Activated CD8-positive, alpha-beta memory T cell treated with anti-CD3 and anti-CD28 coated beads, Interleukin-2, amount 50 U/mL, for 4 hours (primary cell): ENCODE data around the gene DSCAM.

Source experiments
- DNase-seq: peaks from one replicate; pipeline ENCODE4 v3.0.0-alpha.2; 2020

The DSCAM gene

DNA sequence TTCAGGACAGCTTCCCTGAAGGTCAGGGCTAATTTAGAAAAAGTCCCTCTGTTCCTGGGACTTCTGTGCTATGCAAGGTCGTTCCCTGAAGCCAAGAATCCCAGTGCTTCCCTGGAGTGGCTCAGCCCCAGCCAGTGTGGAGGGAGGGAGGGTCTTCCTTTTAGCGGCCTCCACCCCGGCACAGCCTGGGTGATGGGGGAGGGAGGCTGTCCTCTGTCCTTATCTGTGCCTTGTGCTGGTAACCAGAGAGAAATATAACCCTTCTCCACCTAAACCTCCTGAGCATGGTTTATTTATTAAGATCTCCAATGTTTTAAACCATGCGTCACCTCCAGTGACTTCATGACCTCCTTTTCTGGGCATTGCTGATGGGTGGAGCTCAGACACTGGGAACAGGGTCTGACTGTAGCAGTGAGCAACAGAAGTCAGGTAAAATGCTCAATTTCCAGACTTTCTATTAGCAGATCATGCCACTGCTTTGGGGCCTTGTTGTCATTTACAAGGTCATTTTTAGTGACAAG lies 157.1 kb downstream of the DSCAM start:
- DNase-seq: no peak

DNA sequence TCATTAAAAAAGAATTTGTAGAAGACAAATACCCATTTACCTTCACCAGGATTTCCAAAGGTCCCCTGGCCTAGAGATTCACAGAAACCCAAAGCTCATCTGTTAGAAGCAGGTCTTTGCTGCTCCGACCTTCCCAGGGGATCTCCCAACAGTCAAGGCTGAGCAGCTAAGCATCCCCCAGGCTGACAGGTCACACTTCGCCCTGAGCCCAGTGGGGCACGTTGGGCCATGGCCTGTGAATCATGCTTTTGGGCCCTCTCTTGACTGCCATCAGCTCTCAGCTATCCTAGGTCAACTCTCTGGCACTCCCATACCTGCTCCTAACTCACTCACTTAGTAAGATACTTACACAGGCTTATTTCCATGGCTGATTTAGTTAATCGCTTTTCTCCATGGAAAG lies 157.7 kb downstream of the DSCAM start:
- no peak for DNase-seq

- no peak for DNase-seq
These were observed 158.7 kb downstream of the DSCAM start for GRCh38 chr21:40688106-40688864.

DNA sequence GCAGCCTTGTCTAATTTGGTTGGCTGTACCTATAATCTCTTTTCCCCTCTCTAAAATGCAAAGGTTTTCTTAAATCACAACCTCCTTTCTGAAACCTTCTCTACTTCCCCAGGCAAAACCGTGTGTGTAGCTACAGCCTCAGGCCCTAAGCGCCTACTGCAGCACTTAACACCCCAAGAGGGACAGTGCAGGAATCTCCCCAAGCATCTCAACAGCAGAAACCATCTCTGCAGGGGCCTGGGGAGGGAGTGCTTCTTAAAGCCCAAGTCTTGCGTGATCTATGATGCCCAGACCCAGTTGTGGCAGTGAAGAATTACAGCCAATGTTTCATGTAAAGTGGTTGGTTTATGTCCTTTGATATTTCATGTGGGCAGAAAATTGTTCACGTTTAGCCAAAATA lies 159.3 kb downstream of the DSCAM start:
- no peak for DNase-seq

DNA sequence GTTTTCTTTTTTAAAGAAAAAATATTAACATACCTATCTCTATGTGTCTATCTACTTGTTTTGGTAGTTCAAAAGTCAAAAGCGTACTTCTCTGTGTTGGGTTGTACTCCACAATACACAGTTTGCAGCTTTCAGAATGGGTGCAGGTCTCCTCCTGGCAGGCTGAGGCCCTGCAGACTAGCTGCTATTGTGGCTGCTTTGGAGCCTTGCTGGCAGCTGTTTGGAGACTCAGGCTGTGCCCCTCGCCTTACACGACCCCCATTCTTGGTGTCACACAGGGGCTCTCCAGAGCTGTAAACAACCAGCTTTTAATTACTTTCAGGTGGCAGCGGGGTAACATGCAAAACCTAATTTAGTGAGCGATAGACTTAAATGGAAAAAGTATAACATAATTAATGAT lies 160.4 kb downstream of the DSCAM start:
- no peak for DNase-seq

DNA sequence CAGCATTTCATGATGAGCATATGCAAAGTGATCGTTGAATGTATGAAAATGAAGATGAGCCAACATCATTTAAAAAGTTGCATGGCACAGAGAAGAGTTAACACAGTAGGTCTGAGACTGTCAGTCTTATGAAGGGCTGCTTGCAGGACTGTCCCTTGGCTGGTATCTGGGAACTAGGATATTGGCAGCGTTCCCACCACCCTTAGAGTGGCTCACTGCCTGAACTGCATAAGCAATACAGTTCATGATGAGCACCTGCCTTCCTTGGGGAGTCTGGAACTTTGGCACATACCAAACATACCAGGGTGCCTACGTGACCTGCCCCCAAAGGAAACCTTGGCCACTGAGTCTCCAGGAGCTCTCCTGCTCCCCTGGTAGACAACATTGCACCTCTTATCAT lies 161.8 kb downstream of the DSCAM start:
- DNase-seq: no peak

DNA sequence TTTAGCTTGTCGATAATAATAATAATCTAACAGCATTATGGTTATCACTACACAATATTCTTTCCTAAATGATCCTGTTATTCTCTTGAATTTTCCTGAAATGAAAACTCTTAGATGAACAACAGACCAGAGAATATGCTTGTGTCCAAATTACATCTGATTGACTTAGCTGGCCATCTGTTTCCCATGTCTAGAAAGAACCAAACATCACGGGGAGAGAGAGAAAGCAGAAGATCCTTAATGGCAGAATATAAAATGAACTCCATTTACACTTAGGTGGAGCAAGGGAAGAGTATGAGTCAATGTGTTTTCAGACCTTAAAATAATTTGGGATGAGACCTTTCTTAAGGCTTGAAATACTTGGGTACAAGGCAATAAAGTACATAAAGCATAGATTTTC lies 162.2 kb downstream of the DSCAM start:
- no peak for DNase-seq

- DNase-seq: no peak
These were observed 163.6 kb downstream of the DSCAM start for GRCh38 chr21:40683349-40683748.

DNA sequence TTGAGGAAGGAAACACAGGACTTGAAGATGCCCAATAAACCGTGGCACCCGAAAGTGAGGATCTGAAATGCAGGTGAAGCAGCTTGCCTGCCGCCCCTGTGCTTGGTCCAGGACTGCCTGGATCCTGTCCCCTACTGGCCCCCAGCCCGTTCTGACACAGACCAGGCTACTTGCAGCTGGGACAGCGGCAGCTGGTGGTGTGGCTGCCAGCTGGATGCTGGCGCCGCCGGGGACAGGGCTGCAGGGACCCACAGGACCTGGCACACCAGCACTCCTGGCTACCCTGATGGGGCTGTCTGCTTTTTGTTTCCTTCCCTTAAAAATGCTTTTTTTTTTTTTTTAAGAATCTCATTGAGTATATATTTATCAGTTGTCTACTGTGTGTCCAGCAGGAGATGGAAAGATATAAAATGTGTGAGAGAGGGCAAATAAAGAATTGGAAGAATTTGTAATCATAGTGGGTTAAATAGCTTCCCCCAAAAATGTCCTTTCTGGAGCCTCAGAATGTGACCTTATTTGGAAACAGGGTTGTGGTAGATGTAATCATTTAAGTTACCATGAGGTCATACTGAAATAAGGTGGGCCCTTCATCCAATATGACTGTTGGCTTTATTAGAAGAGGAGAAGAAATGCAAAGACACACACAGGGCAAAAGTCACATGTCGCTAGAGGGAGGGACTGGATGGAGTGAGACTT lies 165.6 kb downstream of the DSCAM start:
- DNase-seq: no peak

DNA sequence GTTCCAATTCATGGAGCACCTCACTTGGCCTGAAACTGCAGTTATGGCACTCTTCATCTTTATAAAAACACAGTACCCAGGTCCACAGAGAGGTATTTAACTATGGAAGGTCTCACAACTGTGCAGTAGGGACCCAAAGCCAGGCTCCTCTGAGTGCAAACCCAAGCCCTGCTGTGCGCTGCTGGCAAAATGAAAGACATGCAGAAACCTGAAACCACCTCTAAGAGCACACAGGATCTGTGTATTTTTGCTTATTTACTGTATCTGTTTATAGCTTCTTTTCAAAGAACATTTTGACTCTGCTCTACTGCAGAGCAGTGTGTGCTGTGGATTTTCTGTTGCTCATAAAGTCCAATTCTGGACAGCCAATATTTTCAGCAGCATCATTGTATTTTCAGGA lies 166.6 kb downstream of the DSCAM start:
- no peak for DNase-seq

DNA sequence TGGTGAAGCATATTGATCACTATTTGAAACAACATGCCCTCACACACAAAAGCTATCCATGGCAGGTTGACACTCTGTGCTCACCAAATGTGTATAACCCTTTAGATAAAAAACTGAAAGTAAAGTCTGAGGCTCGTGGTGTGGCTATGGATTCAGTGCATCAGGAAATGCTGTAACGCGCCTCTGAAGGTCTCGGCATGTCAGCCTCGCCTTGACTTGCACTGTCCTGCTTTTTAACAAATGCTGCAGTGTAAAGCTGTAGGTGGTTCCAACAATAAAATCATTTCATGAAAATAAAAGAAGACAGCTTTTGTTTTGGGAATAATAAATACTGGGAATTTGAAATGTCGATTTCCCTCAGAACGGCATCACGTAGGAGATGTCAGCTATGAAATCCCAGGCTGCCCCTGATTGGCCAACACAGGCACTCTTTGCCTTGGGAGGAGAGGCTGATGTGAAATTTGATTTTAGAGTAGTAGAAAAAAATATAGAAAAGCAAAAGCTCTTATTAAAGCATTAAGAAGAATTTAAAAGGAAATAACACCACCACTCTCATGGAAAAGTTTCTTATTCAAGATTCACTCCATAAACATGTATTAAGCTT lies 168.2 kb downstream of the DSCAM start:
- DNase-seq: no peak

DNA sequence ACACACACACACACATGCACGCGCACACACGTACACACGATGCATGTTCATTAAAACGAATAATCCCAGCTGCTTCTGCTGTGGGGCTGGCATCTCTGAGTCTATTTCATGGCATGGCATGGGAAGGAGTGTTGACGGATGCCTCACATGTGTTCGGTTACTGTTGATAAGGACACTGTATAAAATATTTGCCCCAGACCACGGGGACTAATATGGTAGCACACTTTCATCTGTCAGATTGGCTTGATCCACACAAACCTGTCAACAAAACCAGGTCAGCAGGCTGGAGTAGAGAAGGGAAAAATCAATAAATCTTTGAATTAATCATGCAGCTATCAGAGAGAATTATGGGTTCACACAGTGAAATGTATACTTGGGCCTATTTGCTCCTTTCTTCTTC lies 171.9 kb downstream of the DSCAM start:
- DNase-seq: no peak

DNA sequence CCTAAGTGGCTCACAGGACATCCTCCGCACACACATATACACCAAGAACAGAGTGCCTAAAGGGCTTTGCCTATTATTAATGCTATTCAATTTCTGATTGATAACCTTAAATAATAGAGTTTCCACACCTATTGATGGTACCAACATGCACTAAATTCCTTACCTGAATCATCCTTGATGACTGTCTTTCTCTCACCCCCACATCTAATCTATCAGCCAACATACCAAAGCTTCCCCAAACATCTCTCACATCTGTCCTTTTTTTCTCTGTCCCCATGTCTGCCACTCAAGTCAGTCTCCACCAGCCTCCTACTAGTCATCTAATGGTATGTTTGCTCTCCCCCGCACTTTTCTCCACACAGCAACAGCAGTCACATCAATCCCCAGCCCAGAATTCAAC lies 174.4 kb downstream of the DSCAM start:
- no peak for DNase-seq

- no peak for DNase-seq
These were observed 175.2 kb downstream of the DSCAM start for GRCh38 chr21:40671716-40672115.

GRCh38 chr21:40668555-40669275 lies 178.2 kb downstream of the DSCAM start:
- DNase-seq: no peak

GRCh38 chr21:40667967-40668366 lies 179.0 kb downstream of the DSCAM start:
- DNase-seq: no peak

- DNase-seq: no peak
These were observed 184.1 kb downstream of the DSCAM start for GRCh38 chr21:40662889-40663288.

GRCh38 chr21:40660461-40660860 lies 186.5 kb downstream of the DSCAM start:
- no peak for DNase-seq

DNA sequence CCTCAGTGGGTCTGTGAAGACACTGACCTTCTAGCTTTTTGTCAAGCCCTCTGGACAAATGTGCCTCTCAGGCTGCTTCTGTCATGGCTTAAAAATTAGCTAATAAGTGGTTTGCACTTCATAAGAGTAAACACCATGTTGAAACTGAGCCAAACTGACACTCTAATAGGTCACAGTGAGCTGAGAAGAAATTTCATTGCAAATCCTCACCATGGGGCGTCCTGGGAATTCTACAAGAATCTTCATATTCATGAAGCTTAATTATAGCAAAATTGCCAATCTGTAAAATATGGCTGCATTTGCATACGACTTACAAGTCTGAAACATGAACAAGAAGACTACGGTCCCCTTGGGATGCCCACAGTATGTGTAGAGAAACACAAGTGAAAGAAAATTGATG lies 188.6 kb downstream of the DSCAM start:
- no peak for DNase-seq

GRCh38 chr21:40652436-40652835 lies 194.5 kb downstream of the DSCAM start:
- no peak for DNase-seq

DNA sequence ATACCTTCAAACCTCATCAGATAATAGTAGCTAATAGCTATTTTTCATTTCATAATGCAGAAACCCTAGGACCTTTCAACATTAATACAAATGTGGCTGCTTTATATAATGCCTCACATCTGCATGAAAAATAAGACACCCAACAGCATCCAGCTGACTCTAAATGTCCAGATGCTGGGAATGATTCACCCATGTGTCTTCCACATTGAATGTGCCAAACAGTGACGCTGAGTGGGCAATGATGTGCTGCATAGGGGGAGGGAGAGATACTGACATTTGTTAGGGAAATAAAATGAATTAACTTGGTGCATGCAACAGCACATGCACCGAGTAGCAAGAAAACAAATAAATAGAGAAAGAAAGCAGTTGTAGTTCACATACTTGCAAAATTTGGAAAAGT lies 199.3 kb downstream of the DSCAM start:
- no peak for DNase-seq

DNA sequence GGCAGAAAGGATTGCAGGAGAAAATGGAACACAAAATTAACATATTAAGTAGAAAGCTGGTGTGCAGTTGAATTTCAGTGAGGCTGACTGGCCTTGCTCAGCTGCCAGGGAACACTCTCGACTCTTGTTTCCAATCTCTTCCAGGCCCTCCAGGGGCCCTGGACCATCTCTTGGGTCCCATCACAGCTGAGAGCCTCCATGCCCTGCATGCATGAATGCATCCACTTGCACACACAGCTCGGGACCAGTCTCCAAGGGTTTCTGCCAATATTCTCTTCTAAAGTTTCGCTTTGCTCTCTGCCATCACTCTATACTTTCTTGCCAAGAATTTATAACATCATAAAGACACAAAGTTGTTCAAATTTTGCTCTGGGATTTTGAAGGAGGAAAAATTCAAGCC lies 200.3 kb downstream of the DSCAM start:
- DNase-seq: no peak

DNA sequence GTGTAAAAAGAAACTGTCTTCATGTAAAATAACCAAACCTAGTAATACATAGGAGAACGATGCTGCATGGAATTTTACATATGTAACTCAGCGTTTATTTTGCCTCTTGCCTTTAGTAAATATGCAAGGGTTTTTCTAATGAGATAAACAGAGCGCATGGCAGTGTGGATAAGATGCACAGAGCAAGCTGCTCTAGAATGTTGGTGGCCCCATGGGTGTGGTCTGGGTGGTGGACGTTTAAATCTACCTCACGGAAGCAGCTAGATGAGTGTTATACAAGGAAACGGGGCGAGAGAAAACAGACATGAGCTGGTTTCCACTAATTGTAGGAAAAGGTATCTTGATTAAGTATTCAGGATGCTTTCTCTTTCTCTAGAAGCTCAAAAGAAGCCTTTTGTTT lies 205.9 kb downstream of the DSCAM start:
- DNase-seq: no peak
